GM04504 (cell line): ENCODE measurements around the gene PTMS.

Source experiments
- DNase-seq: peaks from one replicate; pipeline ENCODE4 v3.0.0-alpha.2; 2012; ENCODE audit warnings: low read depth

PTMS gene

GRCh38 chr12:6788972-6789924 lies 23.1 kb downstream of the PTMS start, which contains the start of gene CD4:
Gene CD4, plus strand, starts transcription at chr12:6789528. Its CDS starts 10,611 bp downstream, at chr12:6800139.
- DNase-seq, result no peak

GRCh38 chr12:6790496-6791150 lies 24.5 kb downstream of the PTMS start:
- DNase-seq, result no peak

- no peak for DNase-seq
These were observed 25.9 kb downstream of the PTMS start for GRCh38 chr12:6791931-6792520.

- DNase-seq, result no peak
These were observed 26.5 kb downstream of the PTMS start for GRCh38 chr12:6792522-6793201.

- DNase-seq, result no peak
These were observed 28.9 kb downstream of the PTMS start for GRCh38 chr12:6795088-6795487.

- no peak for DNase-seq
These were observed 30.4 kb downstream of the PTMS start for GRCh38 chr12:6796576-6796975.

- no peak for DNase-seq
These were observed 33.0 kb downstream of the PTMS start for GRCh38 chr12:6799147-6799546.

- DNase-seq, result no peak
These were observed 41.0 kb downstream of the PTMS start for GRCh38 chr12:6807170-6807569.

- no peak for DNase-seq
These were observed 42.9 kb downstream of the PTMS start for GRCh38 chr12:6809056-6809455.

GRCh38 chr12:6810758-6811157 lies 44.6 kb downstream of the PTMS start:
- no peak for DNase-seq

- DNase-seq, result no peak
These were observed 47.2 kb downstream of the PTMS start for GRCh38 chr12:6813363-6813762.

- DNase-seq, result no peak
These were observed 50.4 kb downstream of the PTMS start for GRCh38 chr12:6816598-6816997.

- no peak for DNase-seq
These were observed 50.9 kb downstream of the PTMS start for GRCh38 chr12:6817098-6817497.

- no peak for DNase-seq
These were observed 51.5 kb downstream of the PTMS start for GRCh38 chr12:6817662-6818157.

GRCh38 chr12:6818222-6818621 lies 52.1 kb downstream of the PTMS start:
- DNase-seq, result no peak

GRCh38 chr12:6818645-6819044 lies 52.5 kb downstream of the PTMS start:
- no peak for DNase-seq

GRCh38 chr12:6819106-6820030 lies 53.2 kb downstream of the PTMS start:
- DNase-seq, result no peak

GRCh38 chr12:6820166-6820565 lies 54.0 kb downstream of the PTMS start:
- no peak for DNase-seq
